ENCODE measurements around the gene CALD1. TPM values are rescaled to one million over a fixed set of nuclear protein-coding genes. Genes with fewer than 3 reads are reported as not detected.

The CALD1 gene
- 1.0 TPM in 1 of 2 replicates, not detected in the other for total RNA-seq (2014; rRNA removed; shearing (Covaris generic); ENCODE audit: low replicate concordance)

GRCh38 chr7:134778941-134779740, at the start of gene CALD1:
Gene CALD1, plus strand, starts transcription at chr7:134779634. Its CDS starts 88,100 bp downstream, at chr7:134867734.
- H3K9me3 ChIP-seq (ENCODE audit: low read length): no peaks in the 10 kb centered on the region
- no peaks in the 10 kb centered on the region for H3K36me3 ChIP-seq (ENCODE audit: insufficient read depth, low read length)
- DNase-seq: no peak
- no peaks in the 10 kb centered on the region for H4K20me1 ChIP-seq (ENCODE audit: insufficient read depth, low read depth, low read length)
- H3K27ac ChIP-seq (ENCODE audit: low read length): no peak within 1 kb of the TSS
- H3K4me2 ChIP-seq (ENCODE audit: low read depth, low read length, poor library complexity, severe bottlenecking): no peak within 1 kb of the TSS
- no peaks in the 10 kb centered on the region for H3K4me1 ChIP-seq (ENCODE audit: low read length)
- no peaks in the 10 kb centered on the region for H3K9me2 ChIP-seq (replicated peaks; ENCODE audit: insufficient read depth, low read length)
- H3K27me3 ChIP-seq (ENCODE audit: low read length): no peaks in the 10 kb centered on the region
- H3K9ac ChIP-seq (ENCODE audit: low read length): no peak within 1 kb of the TSS
- no peak within 1 kb of the TSS for H3K4me3 ChIP-seq (ENCODE audit: low read length)
- no peak within 1 kb of the TSS for H2AFZ ChIP-seq (ENCODE audit: low read length)
- H3K79me2 ChIP-seq (ENCODE audit: low read length): no peaks in the 10 kb centered on the region

GRCh38 chr7:134729895-134730294, 49.5 kb upstream of the CALD1 start:
- Histone ChIP-seq H3K36me3 (ENCODE audit: insufficient read depth, low read length) (no peaks in the 10 kb centered on the region), H3K4me2 (ENCODE audit: low read depth, low read length, poor library complexity, severe bottlenecking) (no peak overlapping the region), H3K79me2 (ENCODE audit: low read length) (no peaks in the 10 kb centered on the region), H2AFZ (ENCODE audit: low read length) (no peak overlapping the region), H3K9me2 (replicated peaks; ENCODE audit: insufficient read depth, low read length) (no peaks in the 10 kb centered on the region), H3K27me3 (ENCODE audit: low read length) (no peaks in the 10 kb centered on the region), H4K20me1 (ENCODE audit: insufficient read depth, low read depth, low read length) (no peaks in the 10 kb centered on the region), H3K9me3 (ENCODE audit: low read length) (no peaks in the 10 kb centered on the region), H3K9ac (ENCODE audit: low read length) (no peak overlapping the region), H3K4me1 (ENCODE audit: low read length) (no peaks in the 10 kb centered on the region), H3K27ac (ENCODE audit: low read length) (no peak overlapping the region), H3K4me3 (ENCODE audit: low read length) (no peak overlapping the region)
- DNase-seq: no peak

- H3K36me3 ChIP-seq (ENCODE audit: insufficient read depth, low read length): no peaks in the 10 kb centered on the region
These were observed 49.0 kb upstream of the CALD1 start for GRCh38 chr7:134730411-134730829.

GRCh38 chr7:134731616-134732015, 47.8 kb upstream of the CALD1 start:
- Histone ChIP-seq H4K20me1 (ENCODE audit: insufficient read depth, low read depth, low read length) (no peaks in the 10 kb centered on the region), H3K27ac (ENCODE audit: low read length) (no peak overlapping the region), H3K9me2 (replicated peaks; ENCODE audit: insufficient read depth, low read length) (no peaks in the 10 kb centered on the region), H3K79me2 (ENCODE audit: low read length) (no peaks in the 10 kb centered on the region), H3K9me3 (ENCODE audit: low read length) (no peaks in the 10 kb centered on the region), H3K9ac (ENCODE audit: low read length) (no peak overlapping the region), H3K4me3 (ENCODE audit: low read length) (no peak overlapping the region), H3K4me2 (ENCODE audit: low read depth, low read length, poor library complexity, severe bottlenecking) (no peak overlapping the region), H3K27me3 (ENCODE audit: low read length) (no peaks in the 10 kb centered on the region), H3K4me1 (ENCODE audit: low read length) (no peaks in the 10 kb centered on the region), H3K36me3 (ENCODE audit: insufficient read depth, low read length) (no peaks in the 10 kb centered on the region), H2AFZ (ENCODE audit: low read length) (no peak overlapping the region)
- no peak for DNase-seq

More at GRCh38 chr7:134730411-134730829, 49.0 kb upstream of the CALD1 start:
- Histone ChIP-seq H3K79me2 (ENCODE audit: low read length) (no peaks in the 10 kb centered on the region), H3K9ac (ENCODE audit: low read length) (no peak overlapping the region), H2AFZ (ENCODE audit: low read length) (no peak overlapping the region), H3K4me1 (ENCODE audit: low read length) (no peaks in the 10 kb centered on the region), H3K4me2 (ENCODE audit: low read depth, low read length, poor library complexity, severe bottlenecking) (no peak overlapping the region), H3K9me2 (replicated peaks; ENCODE audit: insufficient read depth, low read length) (no peaks in the 10 kb centered on the region), H4K20me1 (ENCODE audit: insufficient read depth, low read depth, low read length) (no peaks in the 10 kb centered on the region), H3K4me3 (ENCODE audit: low read length) (no peak overlapping the region), H3K27ac (ENCODE audit: low read length) (no peak overlapping the region), H3K9me3 (ENCODE audit: low read length) (no peaks in the 10 kb centered on the region), H3K27me3 (ENCODE audit: low read length) (no peaks in the 10 kb centered on the region)
- DNase-seq: no peak

GRCh38 chr7:134732728-134733127, 46.7 kb upstream of the CALD1 start:
- Histone ChIP-seq H3K27me3 (ENCODE audit: low read length) (no peaks in the 10 kb centered on the region), H4K20me1 (ENCODE audit: insufficient read depth, low read depth, low read length) (no peaks in the 10 kb centered on the region), H3K4me3 (ENCODE audit: low read length) (no peak overlapping the region), H3K79me2 (ENCODE audit: low read length) (no peaks in the 10 kb centered on the region), H3K27ac (ENCODE audit: low read length) (no peak overlapping the region), H2AFZ (ENCODE audit: low read length) (no peak overlapping the region), H3K4me2 (ENCODE audit: low read depth, low read length, poor library complexity, severe bottlenecking) (no peak overlapping the region), H3K9me3 (ENCODE audit: low read length) (no peaks in the 10 kb centered on the region), H3K4me1 (ENCODE audit: low read length) (no peaks in the 10 kb centered on the region), H3K9me2 (replicated peaks; ENCODE audit: insufficient read depth, low read length) (no peaks in the 10 kb centered on the region), H3K9ac (ENCODE audit: low read length) (no peak overlapping the region), H3K36me3 (ENCODE audit: insufficient read depth, low read length) (no peaks in the 10 kb centered on the region)
- DNase-seq: no peak

GRCh38 chr7:134736381-134736780, 43.1 kb upstream of the CALD1 start:
- Histone ChIP-seq H3K9me2 (replicated peaks; ENCODE audit: insufficient read depth, low read length) (no peaks in the 10 kb centered on the region), H4K20me1 (ENCODE audit: insufficient read depth, low read depth, low read length) (no peaks in the 10 kb centered on the region), H3K27me3 (ENCODE audit: low read length) (no peaks in the 10 kb centered on the region), H3K27ac (ENCODE audit: low read length) (no peak overlapping the region), H3K36me3 (ENCODE audit: insufficient read depth, low read length) (no peaks in the 10 kb centered on the region), H3K9me3 (ENCODE audit: low read length) (no peaks in the 10 kb centered on the region), H3K9ac (ENCODE audit: low read length) (no peak overlapping the region), H3K4me2 (ENCODE audit: low read depth, low read length, poor library complexity, severe bottlenecking) (no peak overlapping the region), H3K4me3 (ENCODE audit: low read length) (no peak overlapping the region), H3K79me2 (ENCODE audit: low read length) (no peaks in the 10 kb centered on the region), H3K4me1 (ENCODE audit: low read length) (no peaks in the 10 kb centered on the region), H2AFZ (ENCODE audit: low read length) (no peak overlapping the region)
- DNase-seq: no peak

GRCh38 chr7:134737566-134738345, 41.7 kb upstream of the CALD1 start:
- Histone ChIP-seq H4K20me1 (ENCODE audit: insufficient read depth, low read depth, low read length) (no peaks in the 10 kb centered on the region), H3K4me3 (ENCODE audit: low read length) (no peak overlapping the region), H3K9ac (ENCODE audit: low read length) (no peak overlapping the region), H3K36me3 (ENCODE audit: insufficient read depth, low read length) (no peaks in the 10 kb centered on the region), H3K27me3 (ENCODE audit: low read length) (no peaks in the 10 kb centered on the region), H2AFZ (ENCODE audit: low read length) (no peak overlapping the region), H3K27ac (ENCODE audit: low read length) (no peak overlapping the region), H3K4me1 (ENCODE audit: low read length) (no peaks in the 10 kb centered on the region), H3K9me2 (replicated peaks; ENCODE audit: insufficient read depth, low read length) (no peaks in the 10 kb centered on the region), H3K4me2 (ENCODE audit: low read depth, low read length, poor library complexity, severe bottlenecking) (no peak overlapping the region), H3K79me2 (ENCODE audit: low read length) (no peaks in the 10 kb centered on the region), H3K9me3 (ENCODE audit: low read length) (no peaks in the 10 kb centered on the region)
- DNase-seq: no peak

GRCh38 chr7:134739362-134739761, 40.1 kb upstream of the CALD1 start:
- Histone ChIP-seq H2AFZ (ENCODE audit: low read length) (no peak overlapping the region), H3K79me2 (ENCODE audit: low read length) (no peaks in the 10 kb centered on the region), H3K9ac (ENCODE audit: low read length) (no peak overlapping the region), H3K27me3 (ENCODE audit: low read length) (no peaks in the 10 kb centered on the region), H3K4me3 (ENCODE audit: low read length) (no peak overlapping the region), H3K4me2 (ENCODE audit: low read depth, low read length, poor library complexity, severe bottlenecking) (no peak overlapping the region), H4K20me1 (ENCODE audit: insufficient read depth, low read depth, low read length) (no peaks in the 10 kb centered on the region), H3K36me3 (ENCODE audit: insufficient read depth, low read length) (no peaks in the 10 kb centered on the region), H3K4me1 (ENCODE audit: low read length) (no peaks in the 10 kb centered on the region), H3K9me3 (ENCODE audit: low read length) (no peaks in the 10 kb centered on the region), H3K9me2 (replicated peaks; ENCODE audit: insufficient read depth, low read length) (no peaks in the 10 kb centered on the region), H3K27ac (ENCODE audit: low read length) (no peak overlapping the region)
- DNase-seq: no peak

Measured in Karpas-422 (cell line).